BLaER1 (cell line): ENCODE measurements around the gene QRFP.
A peak's percentile ranks its signal among the peaks of the same experiment; 100 is the strongest.

ENCODE experiments used
- H3K27ac ChIP-seq: shearing (Covaris generic); formaldehyde crosslinking; 2 replicates; pipeline ENCODE4 v1.8.1; 2022
- H3K27me3 ChIP-seq: shearing (Covaris generic); formaldehyde crosslinking; 2 replicates; pipeline ENCODE4 v1.8.1; 2022
- H3K36me3 ChIP-seq: shearing (Covaris generic); formaldehyde crosslinking; 2 replicates; pipeline ENCODE4 v1.8.1; 2022
- H3K4me1 ChIP-seq: shearing (Covaris generic); formaldehyde crosslinking; 2 replicates; pipeline ENCODE4 v1.8.1; 2022
- H3K4me2 ChIP-seq: shearing (Covaris generic); formaldehyde crosslinking; 2 replicates; pipeline ENCODE4 v1.8.1; 2022
- H3K4me3 ChIP-seq: shearing (Covaris generic); formaldehyde crosslinking; 2 replicates; pipeline ENCODE4 v1.8.1; 2022
- H3K9ac ChIP-seq: shearing (Covaris generic); formaldehyde crosslinking; 2 replicates; pipeline ENCODE4 v1.8.1; 2022
- H3K9me3 ChIP-seq: shearing (Covaris generic); formaldehyde crosslinking; 2 replicates; pipeline ENCODE4 v1.8.1; 2022
- H4K20me1 ChIP-seq: shearing (Covaris generic); formaldehyde crosslinking; 2 replicates; pipeline ENCODE4 v1.8.1; 2022
- Cebpa-rat ChIP-seq: shearing (Covaris generic); IDR thresholded peaks from 2 replicates; pipeline ENCODE4 v1.8.1; 2022

Gene QRFP

DNA sequence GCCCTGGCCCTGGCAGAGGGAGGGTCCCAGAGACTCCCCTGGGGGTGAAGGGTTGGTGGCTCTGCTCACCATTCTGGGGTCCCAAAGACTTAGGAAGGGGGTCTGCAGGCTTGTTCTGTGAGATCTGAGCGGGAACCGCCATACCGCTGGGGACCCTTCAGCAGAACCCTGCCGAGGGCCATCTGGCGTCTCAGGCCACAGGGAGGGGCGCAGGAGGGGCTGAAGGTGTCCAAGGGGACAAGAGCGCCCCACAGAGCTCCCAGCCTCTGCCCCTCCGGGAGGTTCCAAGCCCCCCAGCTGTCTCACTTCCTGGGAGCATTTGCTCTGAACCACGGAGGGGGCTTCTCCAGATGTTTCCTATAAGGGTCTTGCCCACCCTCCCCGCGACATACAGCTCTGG lies 37.6 kb upstream of the QRFP start:
- H3K9ac ChIP-seq, result no peak overlapping the region
- no peaks in the 10 kb centered on the region for H3K9me3 ChIP-seq
- peak overlapping the region; percentile 99 for H3K4me2 ChIP-seq
- peaks cover 100% of the 10 kb centered on the region for H3K4me1 ChIP-seq
- H3K4me3 ChIP-seq, result 0 out of 2 replicates have a peak overlapping the region, but pooled peaks have one; percentile 17
- peaks cover 55% of the 10 kb centered on the region for H3K27me3 ChIP-seq
- peaks cover 73% of the 10 kb centered on the region for H4K20me1 ChIP-seq
- no peak for TF ChIP-seq Cebpa-rat
- H3K27ac ChIP-seq, result no peak overlapping the region
- H3K36me3 ChIP-seq, result no peaks in the 10 kb centered on the region

GRCh38 chr9:130933114-130934046 lies 36.8 kb upstream of the QRFP start:
- no peak for TF ChIP-seq Cebpa-rat
- peak overlapping the region; percentile 99 for H3K4me2 ChIP-seq
- H3K4me1 ChIP-seq, result peaks cover 100% of the 10 kb centered on the region
- 0 out of 2 replicates have a peak overlapping the region, but pooled peaks have one; percentile 17 for H3K4me3 ChIP-seq
- peaks cover 46% of the 10 kb centered on the region for H3K27me3 ChIP-seq
- no peak overlapping the region for H3K9ac ChIP-seq
- no peaks in the 10 kb centered on the region for H3K36me3 ChIP-seq
- H3K9me3 ChIP-seq, result no peaks in the 10 kb centered on the region
- H4K20me1 ChIP-seq, result peaks cover 66% of the 10 kb centered on the region
- H3K27ac ChIP-seq, result no peak overlapping the region

DNA sequence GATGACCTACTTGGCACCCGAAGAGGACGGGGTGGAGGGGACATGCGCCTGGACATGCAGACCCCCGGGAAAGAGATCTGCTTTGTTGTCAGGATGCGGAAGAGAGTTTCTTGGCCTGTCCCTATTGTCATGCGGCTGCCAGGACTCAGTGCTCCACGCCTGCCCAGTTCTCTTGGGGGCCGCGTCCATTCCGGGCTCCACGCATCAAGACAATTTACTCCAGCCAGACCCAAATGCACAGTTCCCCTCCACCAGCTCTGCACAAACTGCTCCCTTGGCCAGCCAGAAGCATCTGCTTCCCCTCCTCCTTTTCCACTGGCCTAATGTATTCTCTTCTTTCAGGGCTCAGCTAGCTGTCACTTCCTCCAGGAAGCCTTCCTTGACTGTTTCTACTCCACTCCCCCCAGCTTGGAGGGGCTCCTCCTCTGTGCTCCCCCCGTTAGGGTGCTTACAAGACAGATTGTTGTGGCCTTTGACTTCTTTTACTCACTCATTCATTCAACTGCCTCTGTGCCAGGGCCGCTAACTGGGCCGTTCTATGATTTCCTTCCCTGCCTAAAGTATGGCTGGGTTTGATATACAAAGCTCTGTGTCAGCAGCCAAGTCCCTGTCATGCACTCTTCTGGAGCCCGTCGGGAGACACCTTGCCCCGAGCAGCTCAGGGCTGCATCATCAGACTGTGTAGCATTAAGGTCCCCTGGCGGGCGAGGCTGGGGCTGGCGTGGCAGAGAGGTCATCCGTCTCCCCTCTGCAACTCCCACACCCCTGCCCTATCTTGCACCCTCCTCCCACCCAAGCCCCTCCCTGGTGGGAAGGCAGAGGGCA lies 35.9 kb upstream of the QRFP start:
- TF ChIP-seq Cebpa-rat, result no peak
- no peak overlapping the region for H3K27ac ChIP-seq
- peaks cover 66% of the 10 kb centered on the region for H4K20me1 ChIP-seq
- H3K4me2 ChIP-seq, result peak overlapping the region; percentile 99
- no peaks in the 10 kb centered on the region for H3K9me3 ChIP-seq
- peaks cover 100% of the 10 kb centered on the region for H3K4me1 ChIP-seq
- no peak overlapping the region for H3K4me3 ChIP-seq
- no peak overlapping the region; the same call in 1 of the 2 replicates for H3K9ac ChIP-seq
- H3K27me3 ChIP-seq, result peaks cover 37% of the 10 kb centered on the region
- no peaks in the 10 kb centered on the region for H3K36me3 ChIP-seq

GRCh38 chr9:130931508-130932254 lies 35.1 kb upstream of the QRFP start:
- peaks cover 100% of the 10 kb centered on the region for H3K4me1 ChIP-seq

DNA sequence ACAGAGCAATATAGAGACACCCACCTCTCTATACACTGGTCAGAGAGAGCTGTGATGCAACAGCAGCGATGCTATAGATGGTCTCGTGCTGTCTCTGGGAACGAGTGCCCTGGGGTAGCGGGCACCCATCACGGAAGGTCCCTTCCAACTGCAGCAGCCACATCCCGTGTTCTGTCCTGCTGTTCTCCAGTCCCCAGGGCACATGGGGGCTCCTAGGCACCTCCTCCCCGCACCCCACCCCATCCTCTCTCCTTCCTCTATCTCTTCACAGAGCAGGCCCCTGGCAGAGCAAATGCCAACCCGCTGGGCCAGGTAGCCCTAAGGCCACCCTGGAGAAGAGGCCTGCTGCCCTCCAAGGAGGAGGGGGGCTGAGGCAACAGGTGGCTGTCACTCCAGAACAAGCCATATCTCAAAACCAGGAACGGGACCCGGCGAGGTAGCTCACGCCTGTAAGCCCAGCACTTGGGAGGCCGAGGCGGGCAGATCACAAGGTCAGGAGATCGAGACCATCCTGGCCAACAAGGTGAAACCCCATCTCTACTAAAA lies 34.3 kb upstream of the QRFP start:
- Histone ChIP-seq H3K9ac (no peak overlapping the region), H3K4me3 (no peak overlapping the region), H3K4me2 (peak overlapping the region; percentile 99), H3K27me3 (peaks cover 28% of the 10 kb centered on the region), H3K4me1 (peaks cover 100% of the 10 kb centered on the region), H3K36me3 (no peaks in the 10 kb centered on the region), H4K20me1 (peaks cover 66% of the 10 kb centered on the region), H3K27ac (no peak overlapping the region), H3K9me3 (no peaks in the 10 kb centered on the region)
- no peak for TF ChIP-seq Cebpa-rat

More at GRCh38 chr9:130931508-130932254, 35.1 kb upstream of the QRFP start:
- TF ChIP-seq Cebpa-rat, result no peak
- H3K4me3 ChIP-seq, result no peak overlapping the region
- no peaks in the 10 kb centered on the region for H3K9me3 ChIP-seq
- peak overlapping the region; percentile 99 for H3K4me2 ChIP-seq
- H3K36me3 ChIP-seq, result no peaks in the 10 kb centered on the region
- no peak overlapping the region; the same call in 1 of the 2 replicates for H3K9ac ChIP-seq
- H3K27me3 ChIP-seq, result peaks cover 29% of the 10 kb centered on the region
- no peak overlapping the region for H3K27ac ChIP-seq
- peaks cover 65% of the 10 kb centered on the region for H4K20me1 ChIP-seq

DNA sequence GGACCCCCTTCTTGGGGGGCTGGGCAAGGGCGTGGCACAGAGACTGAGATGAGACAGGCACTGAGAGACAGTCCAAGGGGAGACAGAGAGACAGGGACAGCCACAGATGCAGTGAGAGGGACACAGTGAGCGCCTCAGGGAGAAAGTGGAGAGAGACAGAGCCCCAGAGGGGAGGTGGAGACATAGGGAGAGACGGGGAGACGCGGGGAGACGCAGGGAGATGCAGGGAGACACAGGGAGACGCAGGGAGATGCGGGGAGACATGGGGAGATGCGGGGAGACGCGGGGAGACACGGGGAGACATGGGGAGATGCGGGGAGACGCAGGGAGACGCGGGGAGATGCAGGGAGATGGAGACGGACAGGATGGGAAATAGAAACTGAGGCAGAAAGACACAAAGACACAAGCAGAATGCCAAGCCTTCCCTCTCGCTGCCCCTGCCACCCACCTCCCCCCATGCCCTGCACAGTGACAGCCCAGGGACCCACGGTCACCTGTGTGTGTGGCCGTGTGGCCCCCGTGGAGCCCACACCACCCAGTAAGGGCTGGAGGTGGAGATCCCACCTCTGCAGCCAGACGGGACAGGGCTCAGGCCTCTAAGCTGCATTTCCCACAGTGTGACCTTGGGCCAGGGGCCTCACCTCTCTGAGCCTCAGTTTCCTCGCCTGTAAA lies 33.7 kb upstream of the QRFP start:
- peak overlapping the region; percentile 99 for H3K4me2 ChIP-seq
- H4K20me1 ChIP-seq, result peaks cover 66% of the 10 kb centered on the region
- no peak overlapping the region for H3K9ac ChIP-seq
- peaks cover 100% of the 10 kb centered on the region for H3K4me1 ChIP-seq
- peaks cover 25% of the 10 kb centered on the region for H3K27me3 ChIP-seq
- no peaks in the 10 kb centered on the region for H3K9me3 ChIP-seq
- no peak overlapping the region for H3K27ac ChIP-seq
- no peak overlapping the region for H3K4me3 ChIP-seq
- TF ChIP-seq Cebpa-rat, result no peak
- H3K36me3 ChIP-seq, result no peaks in the 10 kb centered on the region

DNA sequence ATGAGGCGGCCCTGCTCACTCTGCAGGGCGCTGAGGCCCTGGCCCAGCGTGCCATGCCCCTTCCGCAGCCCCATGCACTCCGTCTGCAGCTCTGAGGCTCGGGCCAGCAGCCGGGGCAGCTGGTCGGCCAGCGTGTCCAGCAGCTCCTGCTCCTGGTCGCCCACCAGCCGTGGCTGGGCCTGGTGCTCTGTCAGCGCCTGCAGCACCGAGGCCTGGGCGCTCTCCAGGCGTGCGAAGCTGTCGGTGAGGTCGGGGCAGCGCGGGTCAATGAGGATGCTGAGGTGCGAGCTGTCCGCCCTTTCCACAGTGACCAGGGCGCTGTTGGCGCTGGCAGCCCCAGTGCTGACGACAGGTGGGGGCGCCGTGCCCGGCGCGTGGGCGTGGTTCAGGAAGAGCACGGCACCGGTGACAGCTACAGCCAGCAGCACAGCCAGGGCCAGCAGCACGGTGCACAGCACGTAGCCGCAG lies 33.0 kb upstream of the QRFP start:
- Histone ChIP-seq H3K36me3 (no peaks in the 10 kb centered on the region), H3K27me3 (peaks cover 18% of the 10 kb centered on the region), H3K27ac (no peak overlapping the region), H4K20me1 (peaks cover 62% of the 10 kb centered on the region), H3K9ac (no peak overlapping the region), H3K4me2 (peak overlapping the region; percentile 99), H3K4me1 (peaks cover 98% of the 10 kb centered on the region), H3K4me3 (no peak overlapping the region), H3K9me3 (no peaks in the 10 kb centered on the region)
- TF ChIP-seq Cebpa-rat, result no peak

GRCh38 chr9:130927995-130928900 lies 31.6 kb upstream of the QRFP start:
- TF ChIP-seq Cebpa-rat, result no peak
- Histone ChIP-seq H3K27ac (peak overlapping the region; percentile 74), H3K4me1 (peaks cover 85% of the 10 kb centered on the region), H3K4me3 (0 out of 2 replicates have a peak overlapping the region, but pooled peaks have one; percentile 22), H3K4me2 (peak overlapping the region; percentile 99), H3K27me3 (peaks cover 11% of the 10 kb centered on the region), H3K36me3 (no peaks in the 10 kb centered on the region), H4K20me1 (peaks cover 51% of the 10 kb centered on the region; the same call in 1 of the 2 replicates), H3K9me3 (no peaks in the 10 kb centered on the region), H3K9ac (peak overlapping the region; percentile 38; the same call in 1 of the 2 replicates)
